HG02852 (cell line): ENCODE results near the gene CHRM5.
A peak's percentile ranks its signal among the peaks of the same experiment; 100 is the strongest.
"Not testable (repeated sequence)": the region's sequence is repeated elsewhere in the genome, so short reads cannot be mapped to it uniquely, and the experiment has no call there.

Source experiments
- ATAC-seq: cut with Tn5 transposase; IDR thresholded peaks from one replicate; pipeline ENCODE4 v1.9.1; 2021; ENCODE audit warnings: mild to moderate bottlenecking, moderate library complexity; ENCODE audit not compliant: unreplicated experiment

Gene CHRM5

DNA sequence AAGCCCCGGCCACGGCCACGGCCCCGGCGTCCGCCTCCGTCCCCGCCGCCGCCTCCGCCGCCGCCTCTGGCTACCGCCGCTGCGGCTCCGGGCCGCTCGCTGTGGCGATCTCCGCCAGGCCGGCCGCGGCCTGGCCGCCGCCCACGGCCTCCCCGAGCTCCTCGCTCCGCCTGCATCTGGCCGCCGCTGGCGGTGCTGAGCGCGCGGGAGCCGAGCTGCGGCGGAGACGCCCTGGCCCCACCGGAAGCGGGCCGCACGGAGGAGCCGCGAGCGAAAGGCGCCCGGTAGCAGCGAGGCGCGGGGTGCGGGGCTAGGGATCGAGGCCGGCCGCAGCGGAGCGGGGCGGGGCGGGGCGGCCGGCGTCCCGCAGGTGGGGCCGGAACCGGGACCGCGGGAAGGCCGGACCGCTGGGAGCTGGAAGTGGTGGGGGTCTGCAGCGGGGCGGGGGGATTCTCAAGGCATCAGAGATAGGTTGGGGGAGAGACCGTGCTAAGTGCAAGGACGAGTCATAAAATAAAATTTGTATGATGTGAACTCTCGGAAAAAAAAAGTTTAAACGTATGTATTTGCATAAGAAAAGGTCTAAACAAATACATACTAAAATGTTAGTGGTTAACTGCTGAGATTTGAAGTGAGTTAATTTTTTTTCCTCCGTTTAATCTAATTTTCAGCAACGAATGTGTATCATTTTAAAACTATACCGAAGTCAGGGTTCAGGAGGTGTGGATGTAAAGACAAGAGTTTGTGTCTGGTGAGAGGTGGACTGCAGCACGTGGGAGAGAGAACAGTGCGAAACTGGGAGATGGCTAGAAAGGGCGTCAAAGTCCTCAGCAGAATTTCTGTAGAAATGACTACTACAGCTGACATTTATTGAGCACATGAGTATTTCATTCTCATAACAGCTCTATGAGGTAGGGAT, 70.8 kb downstream of the CHRM5 start, which contains the start of gene AVEN:
Gene AVEN, minus strand, starts transcription at position 334 of the 919 bp plus-strand sequence. Its CDS starts 158 bp downstream, at position 176.
- peak; percentile 49 for ATAC-seq

DNA sequence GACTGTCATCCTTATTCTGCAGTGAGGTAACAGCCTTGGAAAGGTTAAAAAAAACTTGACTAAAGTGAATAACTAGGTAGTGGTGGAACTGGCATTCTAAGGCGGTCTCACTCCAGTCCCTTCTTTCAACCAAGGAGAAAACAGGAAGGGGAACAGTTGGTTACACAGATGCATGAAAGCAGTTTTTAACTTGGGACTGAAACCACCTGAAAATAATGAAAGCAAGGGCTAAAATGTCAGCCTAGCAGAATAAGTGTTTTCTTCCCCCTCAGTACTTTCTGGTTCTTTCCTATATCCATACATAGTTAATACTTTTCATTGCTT, 71.5 kb downstream of the CHRM5 start:
- ATAC-seq: peak; percentile 17

DNA sequence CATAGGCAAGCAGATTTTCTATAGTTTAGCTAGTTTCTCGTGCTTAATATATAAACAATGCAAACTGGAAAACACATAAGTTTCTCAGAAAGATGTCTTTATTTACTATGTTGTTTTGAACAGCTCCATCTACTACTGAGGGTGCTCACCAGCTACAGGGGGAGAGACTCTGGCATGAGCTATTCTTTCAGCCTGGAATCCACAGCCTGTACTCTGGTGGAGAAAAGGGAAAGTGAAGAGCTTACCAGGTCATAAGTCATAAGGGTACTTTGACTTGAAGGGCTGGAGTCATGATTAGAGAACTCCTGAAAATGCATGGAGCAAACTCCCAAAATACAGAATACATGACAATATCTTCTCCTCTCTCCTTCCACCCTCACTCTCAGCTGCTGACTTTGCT, 75.1 kb downstream of the CHRM5 start:
- ATAC-seq: no peak

DNA sequence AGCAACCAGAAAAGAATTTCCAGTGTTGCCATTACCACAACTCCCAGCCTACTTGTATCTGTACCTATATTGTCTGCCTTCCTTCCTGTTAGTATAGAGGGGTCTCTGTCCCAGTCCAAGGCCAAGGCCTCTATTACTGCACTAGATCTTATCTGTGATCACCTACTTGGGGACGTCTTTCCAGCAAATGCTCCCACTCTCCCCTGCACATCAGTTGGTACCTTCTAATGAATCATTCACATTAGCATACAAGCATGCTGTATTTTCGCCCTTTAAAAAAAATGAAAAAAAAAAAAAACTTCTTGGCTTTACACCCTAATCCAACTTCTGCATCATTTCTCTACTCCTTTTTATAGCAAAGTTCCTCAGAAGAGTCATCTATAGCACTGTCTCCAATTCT, 75.5 kb downstream of the CHRM5 start:
- no peak for ATAC-seq

DNA sequence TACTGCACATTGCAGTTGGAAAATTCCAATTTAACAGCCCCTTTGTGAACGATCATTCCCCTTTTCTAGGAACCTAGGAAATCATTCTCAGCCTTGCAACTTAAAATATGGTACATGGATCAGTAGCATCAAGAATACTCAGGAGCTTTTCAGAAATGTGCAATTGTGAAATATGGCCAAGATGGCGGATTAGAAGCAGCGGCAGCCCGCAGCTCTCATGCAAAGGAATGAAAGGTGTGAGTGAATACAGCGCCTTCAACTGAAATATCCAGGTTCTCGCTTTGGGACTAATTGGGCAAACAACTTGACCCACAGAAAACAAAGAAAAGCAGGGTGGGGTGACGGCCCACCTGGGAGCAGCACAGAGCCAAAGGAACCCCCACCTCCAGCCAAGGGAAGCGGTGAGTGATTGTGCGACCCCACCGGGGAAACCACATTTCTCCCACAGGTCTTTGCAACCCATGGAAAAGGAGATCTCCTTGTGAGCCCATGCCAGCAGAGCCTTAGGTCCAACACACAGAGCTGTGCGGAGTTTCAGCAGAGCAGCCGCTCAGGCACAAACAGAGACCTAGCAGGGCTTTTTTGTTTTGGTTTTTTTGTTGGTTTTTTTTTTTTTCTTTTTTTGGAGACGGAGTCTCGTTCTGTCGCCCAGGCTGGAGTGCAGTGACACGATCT, 78.3 kb downstream of the CHRM5 start:
- no peak for ATAC-seq

DNA sequence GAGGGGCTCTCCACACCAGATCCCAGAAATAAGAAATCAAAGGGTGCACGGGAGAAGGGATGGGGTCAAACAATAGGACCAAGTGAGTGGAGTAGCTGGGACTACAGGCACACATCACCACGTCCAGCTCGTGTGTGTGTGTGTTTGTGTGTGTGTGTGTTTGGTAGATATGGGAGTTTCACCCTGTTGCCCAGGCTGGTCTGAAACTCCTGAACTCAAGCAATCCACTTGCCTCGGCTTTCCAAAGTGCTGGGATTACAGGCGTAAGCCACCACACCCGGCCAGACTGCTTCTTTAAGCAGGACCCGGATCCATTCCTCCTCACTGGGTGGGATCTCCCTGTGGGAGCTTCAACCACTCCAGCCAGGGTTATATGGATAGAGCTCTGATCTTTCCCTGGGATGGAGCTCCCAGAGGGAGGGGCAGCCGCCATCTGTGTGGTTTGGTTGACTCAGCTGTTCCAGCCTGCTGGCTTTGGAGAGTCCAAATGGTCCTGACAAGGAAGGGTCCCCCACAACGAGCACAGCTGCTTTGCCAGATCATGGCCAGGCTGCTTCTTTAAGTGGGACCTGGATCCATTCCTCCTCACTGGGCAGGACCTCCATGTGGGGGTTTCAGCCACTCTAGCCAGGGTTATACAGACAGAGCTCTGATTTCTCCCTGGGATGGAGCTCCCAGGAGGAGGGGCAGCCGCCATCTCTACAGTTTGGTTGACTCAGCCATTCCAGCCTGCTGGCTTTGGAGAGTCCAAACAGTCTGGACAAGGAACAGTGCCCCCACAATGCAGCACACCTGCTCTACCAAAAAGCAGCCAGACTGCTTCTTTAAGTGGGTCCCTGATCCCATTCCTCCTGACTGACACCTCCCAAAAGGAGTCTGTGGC, 79.8 kb downstream of the CHRM5 start:
- no peak for ATAC-seq

DNA sequence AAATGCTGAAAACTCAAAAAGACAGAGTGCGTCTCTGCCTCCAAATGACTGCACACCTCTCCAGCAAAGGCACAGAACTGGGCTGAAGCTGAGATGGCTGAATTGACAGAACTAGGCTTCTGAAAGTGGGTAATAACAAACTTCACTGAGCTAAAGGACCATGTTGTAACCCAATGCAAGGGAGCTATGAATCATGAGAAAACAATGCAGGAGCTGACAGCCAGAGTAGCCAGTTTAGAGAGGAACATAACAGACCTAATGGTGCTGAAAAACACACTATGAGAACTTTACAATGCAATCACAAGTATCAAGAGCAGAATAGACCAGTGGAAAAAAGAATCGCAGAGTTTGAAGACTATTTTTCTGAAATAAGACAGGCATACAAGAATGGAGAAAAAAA, 80.8 kb downstream of the CHRM5 start:
- no peak for ATAC-seq

DNA sequence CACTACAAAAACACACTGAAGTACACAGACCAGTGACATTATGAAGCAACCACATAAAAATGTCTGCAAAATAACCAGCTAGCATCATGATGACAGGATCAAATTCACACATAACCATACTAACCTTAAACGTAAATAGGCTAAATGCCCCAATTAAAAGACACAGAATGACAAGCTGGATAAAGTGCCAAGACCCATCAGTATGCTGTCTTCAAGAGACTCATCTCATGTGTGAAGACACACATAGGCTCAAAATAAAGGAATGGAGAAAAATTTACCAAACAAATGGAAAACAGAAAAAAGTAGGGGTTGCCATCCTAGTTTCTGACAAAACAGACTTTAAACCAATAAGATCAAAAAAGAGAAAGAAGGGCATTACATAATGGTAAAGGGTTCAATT, 82.1 kb downstream of the CHRM5 start:
- not testable (repeated sequence) for ATAC-seq

DNA sequence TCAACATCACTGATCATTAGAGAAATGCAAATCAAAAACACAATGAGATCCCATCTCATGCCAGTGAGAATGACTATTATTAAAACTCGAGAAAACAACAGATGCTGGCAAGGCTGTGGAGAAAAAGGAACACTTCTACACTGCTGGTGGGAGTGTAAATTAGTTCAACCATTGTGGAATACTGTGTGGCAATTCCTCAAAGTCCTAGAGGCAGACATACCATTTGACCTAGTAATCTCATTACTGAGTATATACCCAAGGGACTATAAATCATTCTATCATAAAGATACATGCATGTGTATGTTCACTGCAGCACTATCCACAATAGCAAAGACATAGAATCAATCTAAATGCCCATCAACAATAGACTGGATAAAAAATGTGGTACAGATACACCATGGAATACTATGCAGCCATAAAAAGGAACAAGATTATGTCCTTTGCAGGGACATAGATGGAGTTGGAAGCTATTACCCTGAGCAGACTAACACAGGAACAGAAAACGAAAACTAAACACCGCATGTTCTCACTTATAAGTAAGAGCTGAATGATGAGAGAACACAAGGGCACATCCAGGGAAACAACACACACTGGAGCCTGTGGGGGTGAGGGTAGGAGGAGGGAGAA, 85.9 kb downstream of the CHRM5 start:
- no peak for ATAC-seq

DNA sequence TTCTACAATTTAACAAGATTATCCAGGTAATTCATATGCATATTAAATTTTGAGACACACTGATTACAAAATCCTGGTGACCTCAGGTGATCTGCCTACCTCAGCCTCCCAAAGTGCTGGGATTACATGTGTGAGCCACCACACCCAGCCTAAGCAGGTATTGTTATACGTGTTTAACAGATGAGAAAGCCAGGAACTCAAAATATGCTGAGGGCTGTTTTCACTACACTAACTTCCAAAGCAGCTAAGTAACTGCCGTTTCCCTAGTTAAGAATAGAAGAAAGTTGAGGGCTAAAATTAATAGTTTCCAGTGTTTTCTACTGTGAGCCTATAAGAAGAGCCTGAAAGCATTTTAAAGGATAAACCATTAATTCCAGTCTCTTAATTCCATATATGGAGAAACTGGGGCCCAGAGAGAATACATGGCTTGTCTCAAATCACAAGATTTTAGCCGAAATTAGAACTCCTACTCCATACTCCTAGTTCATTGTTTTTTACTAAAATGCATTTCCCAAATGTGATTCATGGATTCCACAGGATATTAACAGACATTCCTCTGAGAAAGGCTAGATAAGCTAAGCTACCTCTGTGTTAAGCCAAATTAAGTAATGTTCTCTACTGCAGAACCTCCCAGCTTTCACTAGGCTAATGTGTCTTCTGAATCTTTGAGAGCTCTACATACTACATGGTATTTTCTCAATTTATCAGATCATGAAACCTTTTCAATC, 87.7 kb downstream of the CHRM5 start:
- ATAC-seq: no peak

DNA sequence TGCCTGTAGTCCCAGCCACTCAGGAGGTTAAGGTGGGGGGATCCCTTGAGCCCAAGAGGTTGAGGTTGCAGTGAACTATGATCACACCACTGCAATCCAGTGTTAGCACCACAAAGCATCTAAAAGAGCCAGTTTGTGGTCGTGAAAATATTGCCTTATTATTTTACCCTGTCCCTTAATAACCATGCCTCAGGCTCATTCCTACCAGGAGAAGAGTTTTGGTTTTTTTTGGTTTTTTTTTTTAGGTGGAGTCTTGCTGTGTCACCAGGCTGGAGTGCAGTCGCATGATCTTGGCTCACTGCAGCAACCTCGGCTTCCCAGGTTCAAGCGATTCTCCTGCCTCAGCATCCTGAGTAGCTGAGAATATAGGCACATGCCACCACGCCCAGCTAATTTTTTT, 88.6 kb downstream of the CHRM5 start:
- ATAC-seq: no peak

DNA sequence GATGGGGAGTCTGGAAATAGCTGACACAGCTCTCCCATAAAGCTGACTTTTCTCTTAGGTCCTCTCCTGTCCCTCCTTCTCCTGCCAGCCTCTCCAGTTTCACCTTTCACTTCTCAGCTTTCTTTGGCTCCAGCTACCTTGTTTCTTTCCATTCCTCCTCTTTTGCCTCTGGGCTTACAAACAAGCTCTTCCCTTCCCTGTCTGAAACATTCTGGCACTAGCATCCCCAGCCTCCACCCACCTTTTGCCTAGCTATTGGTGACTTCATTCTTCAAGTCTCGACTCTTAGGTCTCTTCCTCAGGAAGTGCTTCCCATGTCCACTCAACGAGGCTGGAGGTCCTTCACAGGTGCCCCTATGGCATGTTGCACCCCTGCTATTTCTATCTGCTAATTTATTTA, 91.2 kb downstream of the CHRM5 start:
- ATAC-seq: no peak

DNA sequence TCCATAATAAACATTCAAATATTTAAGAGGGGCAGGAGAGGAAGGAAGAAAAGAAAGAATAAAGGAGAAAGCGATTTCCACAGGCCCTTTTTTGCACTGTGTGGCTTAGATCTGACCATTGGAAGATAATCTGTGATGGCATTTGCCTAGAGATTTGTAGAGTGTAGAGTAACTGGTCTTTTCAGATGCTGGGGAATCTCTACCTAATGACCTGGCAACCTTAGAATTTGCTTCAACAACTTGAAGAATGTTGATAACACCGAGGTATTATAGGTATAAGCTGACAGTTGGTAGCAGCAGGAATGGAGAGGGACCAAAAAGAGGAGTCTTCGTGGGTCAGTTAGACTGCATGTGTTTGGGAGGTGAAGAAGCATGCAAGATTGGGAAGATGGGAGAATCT, 91.6 kb downstream of the CHRM5 start:
- ATAC-seq: no peak

DNA sequence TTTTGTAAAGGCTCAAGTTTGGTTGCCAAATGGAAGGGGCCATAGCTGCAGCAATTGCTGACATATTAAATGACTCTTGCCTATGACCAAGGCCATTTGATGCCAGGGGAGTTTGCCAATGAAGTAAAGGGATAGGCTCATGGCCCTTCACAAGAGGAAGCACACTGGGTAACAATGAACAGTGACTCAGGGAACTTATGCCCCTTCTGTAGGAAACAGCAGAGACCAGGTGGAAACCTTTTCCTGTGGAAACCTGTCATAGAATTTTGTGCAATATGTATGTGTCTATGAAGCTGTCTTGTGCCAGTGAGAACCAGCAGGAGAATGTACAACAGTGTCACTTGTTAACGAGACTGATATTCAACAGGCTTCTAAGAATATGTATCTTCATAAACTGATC, 96.1 kb downstream of the CHRM5 start:
- ATAC-seq: no peak

DNA sequence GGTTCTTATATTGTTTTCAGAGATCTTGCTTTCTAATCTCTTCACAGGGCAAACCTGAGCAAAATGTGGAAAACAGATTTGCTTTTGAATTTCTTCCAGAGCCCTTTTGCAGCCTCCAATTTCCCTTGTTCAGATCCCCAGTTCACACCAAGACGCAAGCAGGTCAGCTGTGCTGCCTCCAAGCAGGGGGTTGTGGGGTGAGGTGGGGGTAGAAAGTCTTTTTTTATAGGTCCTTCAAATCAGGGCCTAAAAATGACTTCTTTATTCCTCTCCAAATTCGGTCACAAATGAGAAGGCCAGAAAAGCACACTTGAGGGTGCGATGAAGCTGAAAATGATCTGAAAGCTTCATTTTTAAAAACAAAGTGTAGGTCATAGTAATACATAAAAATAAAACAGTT, 97.0 kb downstream of the CHRM5 start:
- no peak for ATAC-seq

DNA sequence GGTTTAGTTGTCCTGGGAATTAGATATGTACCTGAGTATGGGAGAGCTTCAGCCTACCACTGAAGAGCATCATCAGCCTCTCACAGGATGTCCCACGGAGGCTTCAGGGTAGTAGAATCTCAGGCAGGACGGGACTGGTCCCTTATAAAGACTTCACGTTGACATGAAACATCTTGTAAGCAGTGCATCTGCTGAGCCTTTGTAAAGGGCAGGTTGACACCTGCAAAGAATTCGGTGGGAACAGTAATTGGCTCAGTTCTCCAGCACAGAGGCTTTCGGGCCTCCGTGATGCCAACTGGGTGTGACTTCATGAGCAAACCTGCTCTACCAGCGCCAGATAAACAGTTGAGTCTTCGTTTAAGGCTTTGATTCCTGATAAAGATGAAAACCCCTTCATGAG, 97.6 kb downstream of the CHRM5 start:
- ATAC-seq: no peak

DNA sequence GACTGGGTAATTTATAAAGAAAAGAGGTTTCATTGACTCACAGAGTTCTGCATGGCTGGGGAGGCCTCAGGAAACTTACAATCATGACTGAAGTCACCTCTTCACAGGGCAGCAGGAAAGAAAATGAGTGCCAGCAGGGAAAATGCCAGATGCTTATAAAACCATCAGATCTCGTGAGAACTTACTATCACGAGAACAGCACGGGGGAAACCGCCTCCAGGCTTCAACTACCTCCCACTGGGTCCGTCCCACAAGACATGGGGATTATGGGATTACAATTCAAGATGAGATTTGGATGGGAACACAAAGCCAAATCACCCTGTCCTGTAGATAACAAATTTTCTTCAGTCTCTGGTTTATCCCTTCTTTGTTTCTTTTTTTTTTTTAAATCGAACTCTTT, 101.7 kb downstream of the CHRM5 start:
- no peak for ATAC-seq

DNA sequence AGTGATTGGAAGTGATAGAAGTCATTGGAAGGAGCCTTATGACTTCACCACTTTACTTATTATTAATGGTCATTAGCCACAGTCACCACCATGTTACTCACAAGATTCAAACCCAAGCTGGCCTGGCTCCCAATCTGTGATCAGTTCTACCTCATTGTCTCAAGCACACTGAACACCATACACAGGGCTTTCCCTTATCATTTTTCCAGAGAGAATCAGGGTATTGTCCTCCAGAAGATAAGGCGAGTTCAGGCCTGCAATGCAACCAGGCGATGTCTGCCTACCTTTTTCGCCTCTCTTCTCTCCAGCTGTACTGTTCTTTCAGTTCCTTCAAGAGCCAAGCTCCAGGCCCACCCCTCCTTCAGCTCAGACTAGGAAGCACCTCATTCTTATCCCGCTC, 108.5 kb downstream of the CHRM5 start:
- no peak for ATAC-seq

DNA sequence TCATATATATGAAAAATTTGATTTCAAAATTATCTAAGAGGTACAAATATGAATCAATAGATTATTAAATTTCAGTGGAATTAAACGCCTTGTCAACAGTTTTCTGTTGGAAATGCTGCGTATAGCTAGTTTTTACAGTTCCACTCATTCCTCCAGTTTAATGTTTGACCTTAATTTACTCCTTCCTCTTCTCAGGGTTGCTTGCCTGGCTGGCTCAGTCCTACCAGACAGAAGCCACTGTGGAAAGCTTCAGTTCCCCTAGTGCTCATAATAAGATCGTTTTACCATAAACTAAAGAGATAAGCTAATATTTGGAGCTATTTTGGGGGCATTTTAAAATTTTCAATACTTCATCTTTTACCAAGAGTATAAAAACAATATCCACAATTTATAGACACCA, 110.6 kb downstream of the CHRM5 start:
- no peak for ATAC-seq

DNA sequence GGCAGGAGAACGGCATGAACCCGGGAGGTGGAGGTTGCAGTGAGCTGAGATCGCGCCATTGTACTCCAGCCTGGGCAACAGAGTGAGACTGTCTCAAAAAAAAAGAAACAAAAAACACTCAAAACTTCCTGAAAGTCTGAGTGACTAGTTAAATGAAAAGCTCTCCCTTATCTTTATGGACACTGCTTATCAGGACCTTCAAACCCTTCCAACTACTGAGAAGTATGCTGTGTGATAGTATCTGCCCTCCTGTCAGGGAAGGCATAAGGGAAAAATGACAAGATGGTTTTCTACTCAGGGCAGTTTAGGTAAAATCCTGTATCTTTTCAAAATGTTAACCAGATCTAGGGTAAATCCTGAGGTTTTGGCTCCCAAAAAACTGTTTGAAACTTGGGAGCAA, 111.6 kb downstream of the CHRM5 start:
- no peak for ATAC-seq
